Measurements from ENCODE around the gene DAB2IP. TPM values are rescaled to one million over a fixed set of nuclear protein-coding genes. Genes with fewer than 3 reads are reported as not detected.

Gene DAB2IP
- total RNA-seq, 6 experiments from 2014 or later = 23.0 to 28.2 (median 25.7) TPM

DNA sequence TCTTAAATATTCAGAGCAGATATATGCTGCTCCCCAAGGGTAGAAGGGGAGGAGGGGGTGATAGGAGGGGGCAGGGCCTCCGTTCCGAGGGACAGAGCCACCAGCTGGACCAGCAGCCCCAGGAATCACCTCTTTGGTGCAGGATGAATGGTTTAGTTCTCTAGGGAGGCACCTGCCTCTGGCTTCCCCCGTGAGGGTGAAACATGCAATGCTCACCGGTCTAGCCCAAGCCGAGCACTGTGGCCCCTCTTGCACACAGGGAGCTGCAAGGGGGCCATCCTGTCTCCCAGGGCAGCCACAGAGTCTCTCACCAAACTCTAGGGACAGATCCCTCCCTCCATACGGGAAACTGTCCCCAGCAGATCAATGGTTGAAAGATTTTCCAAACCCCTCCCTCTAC lies 163.7 kb downstream of the DAB2IP start:
- Mint-ChIP-seq H3K36me3 (ENCODE audit: low read depth) (no peaks in the 10 kb centered on the region), H3K27ac (no peak overlapping the region), H3K27me3 (ENCODE audit: insufficient read depth) (peaks cover 18% of the 10 kb centered on the region), H3K4me1 (ENCODE audit: low read depth) (peaks cover 10% of the 10 kb centered on the region; the same call in 1 of the 2 replicates), H3K4me3 (no peak overlapping the region), H3K9me3 (no peaks in the 10 kb centered on the region)
- TF ChIP-seq, protein P1, sequence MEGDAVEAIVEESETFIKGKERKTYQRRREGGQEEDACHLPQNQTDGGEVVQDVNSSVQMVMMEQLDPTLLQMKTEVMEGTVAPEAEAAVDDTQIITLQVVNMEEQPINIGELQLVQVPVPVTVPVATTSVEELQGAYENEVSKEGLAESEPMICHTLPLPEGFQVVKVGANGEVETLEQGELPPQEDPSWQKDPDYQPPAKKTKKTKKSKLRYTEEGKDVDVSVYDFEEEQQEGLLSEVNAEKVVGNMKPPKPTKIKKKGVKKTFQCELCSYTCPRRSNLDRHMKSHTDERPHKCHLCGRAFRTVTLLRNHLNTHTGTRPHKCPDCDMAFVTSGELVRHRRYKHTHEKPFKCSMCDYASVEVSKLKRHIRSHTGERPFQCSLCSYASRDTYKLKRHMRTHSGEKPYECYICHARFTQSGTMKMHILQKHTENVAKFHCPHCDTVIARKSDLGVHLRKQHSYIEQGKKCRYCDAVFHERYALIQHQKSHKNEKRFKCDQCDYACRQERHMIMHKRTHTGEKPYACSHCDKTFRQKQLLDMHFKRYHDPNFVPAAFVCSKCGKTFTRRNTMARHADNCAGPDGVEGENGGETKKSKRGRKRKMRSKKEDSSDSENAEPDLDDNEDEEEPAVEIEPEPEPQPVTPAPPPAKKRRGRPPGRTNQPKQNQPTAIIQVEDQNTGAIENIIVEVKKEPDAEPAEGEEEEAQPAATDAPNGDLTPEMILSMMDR (IDR thresholded peaks at IDR 0.05) = no peak
- no peak for DNase-seq

DNA sequence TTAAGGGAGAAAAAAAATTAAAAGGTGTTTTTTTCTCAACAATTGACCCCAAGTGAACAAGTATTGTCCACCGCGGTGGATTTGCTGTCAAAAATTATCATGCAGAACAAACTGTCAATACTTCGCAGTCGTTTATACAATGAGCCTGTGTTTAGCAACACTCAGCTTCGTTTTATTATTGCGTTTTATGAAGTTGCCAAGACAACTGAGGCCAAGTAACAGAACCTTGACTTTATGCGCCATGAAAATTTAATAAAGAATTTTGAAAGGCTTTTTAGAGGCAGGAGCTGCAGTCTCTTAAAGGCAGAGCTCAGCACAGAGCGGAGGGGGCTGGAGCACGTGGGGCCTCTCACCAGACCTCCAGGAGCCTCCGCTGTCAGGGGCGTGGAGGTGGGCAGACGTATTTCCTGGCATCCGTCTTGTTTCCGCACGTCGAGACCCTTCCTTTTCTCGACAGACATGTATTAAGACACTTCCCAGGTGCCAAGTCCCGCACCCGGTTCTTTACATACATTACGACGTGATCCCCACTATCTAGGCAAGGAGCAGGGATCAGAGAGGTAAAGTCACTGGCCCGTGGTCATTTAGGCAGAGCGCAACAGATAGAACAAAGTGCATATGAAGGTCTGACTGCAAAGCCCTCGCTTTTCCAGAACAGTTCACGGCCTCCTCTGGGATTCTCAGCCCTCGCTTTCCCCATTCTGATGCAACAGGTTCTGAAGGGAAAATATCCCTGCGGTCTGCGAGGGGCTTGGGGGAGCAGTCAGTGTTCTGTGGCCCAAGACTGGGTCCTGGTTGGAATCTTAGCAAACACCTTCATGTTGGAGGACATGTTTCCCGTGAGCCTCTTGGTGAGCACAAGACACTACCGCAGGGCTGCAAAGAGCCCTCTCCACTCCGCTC lies 164.4 kb downstream of the DAB2IP start:
- H3K9me3 Mint-ChIP-seq = no peaks in the 10 kb centered on the region
- H3K4me3 Mint-ChIP-seq = no peak overlapping the region
- no peak overlapping the region for H3K27ac Mint-ChIP-seq
- no peak for DNase-seq
- no peaks in the 10 kb centered on the region for H3K36me3 Mint-ChIP-seq (ENCODE audit: low read depth)
- TF ChIP-seq, protein P1 (IDR thresholded peaks at IDR 0.05) = no peak
- peaks cover 10% of the 10 kb centered on the region; the same call in 1 of the 2 replicates for H3K4me1 Mint-ChIP-seq (ENCODE audit: low read depth)
- H3K27me3 Mint-ChIP-seq (ENCODE audit: insufficient read depth) = peaks cover 18% of the 10 kb centered on the region

DNA sequence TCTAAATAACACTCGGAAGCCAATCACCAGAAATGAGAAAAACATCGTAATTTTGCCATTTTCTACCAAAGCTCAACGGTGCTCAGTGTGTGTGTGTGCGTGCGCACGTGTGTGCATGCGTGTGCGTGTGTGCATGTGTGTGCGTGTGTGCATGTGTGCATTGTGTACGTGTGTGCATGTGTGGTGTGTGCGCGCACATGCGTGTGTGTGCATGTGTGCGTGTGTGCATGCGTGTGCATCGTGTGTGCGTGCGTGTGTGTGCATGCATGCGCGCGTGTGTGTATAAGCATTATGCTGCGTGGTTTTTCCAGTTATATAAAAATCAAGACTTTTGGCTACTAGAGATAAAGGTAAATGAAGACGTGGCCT lies 165.0 kb downstream of the DAB2IP start:
- Mint-ChIP-seq H3K36me3 (ENCODE audit: low read depth) (no peaks in the 10 kb centered on the region), H3K4me1 (ENCODE audit: low read depth) (peaks cover 10% of the 10 kb centered on the region; the same call in 1 of the 2 replicates), H3K27me3 (ENCODE audit: insufficient read depth) (peaks cover 18% of the 10 kb centered on the region), H3K27ac (no peak overlapping the region), H3K9me3 (no peaks in the 10 kb centered on the region), H3K4me3 (no peak overlapping the region)
- TF ChIP-seq, protein P1 (IDR thresholded peaks at IDR 0.05) = no peak
- no peak for DNase-seq

DNA sequence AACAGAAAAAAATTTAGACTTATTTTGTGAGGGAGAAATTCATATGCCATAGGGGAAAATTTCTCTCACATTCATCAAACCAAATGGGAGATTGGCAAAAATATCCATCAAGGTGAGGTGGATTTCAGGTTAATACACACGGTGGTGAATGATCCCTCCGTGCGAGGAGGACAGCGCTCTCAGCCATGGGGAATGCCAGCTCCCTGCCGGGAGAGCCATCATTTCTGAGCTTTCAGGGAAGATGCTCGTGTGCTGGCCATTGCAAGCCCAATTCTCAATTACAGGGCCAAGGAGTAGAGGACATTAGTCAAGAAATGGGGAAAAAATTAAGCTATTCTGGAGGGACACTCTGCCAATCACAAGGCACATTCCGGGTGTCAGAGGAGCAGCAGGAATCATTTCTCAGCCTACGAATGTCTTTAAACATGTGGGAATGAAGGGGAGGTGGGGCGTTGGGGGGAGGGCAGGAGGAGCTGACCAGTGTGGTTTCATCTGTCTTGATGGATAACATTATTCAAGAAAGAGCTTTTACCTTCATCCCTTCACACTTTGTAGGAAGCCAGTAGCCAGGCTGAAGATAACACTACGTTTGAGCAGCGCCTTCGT lies 165.5 kb downstream of the DAB2IP start:
- Mint-ChIP-seq H3K9me3 (no peaks in the 10 kb centered on the region), H3K27me3 (ENCODE audit: insufficient read depth) (peaks cover 16% of the 10 kb centered on the region), H3K36me3 (ENCODE audit: low read depth) (no peaks in the 10 kb centered on the region), H3K4me1 (ENCODE audit: low read depth) (peaks cover 10% of the 10 kb centered on the region; the same call in 1 of the 2 replicates), H3K4me3 (no peak overlapping the region), H3K27ac (no peak overlapping the region)
- DNase-seq = no peak
- TF ChIP-seq, protein P1 (IDR thresholded peaks at IDR 0.05) = no peak

DNA sequence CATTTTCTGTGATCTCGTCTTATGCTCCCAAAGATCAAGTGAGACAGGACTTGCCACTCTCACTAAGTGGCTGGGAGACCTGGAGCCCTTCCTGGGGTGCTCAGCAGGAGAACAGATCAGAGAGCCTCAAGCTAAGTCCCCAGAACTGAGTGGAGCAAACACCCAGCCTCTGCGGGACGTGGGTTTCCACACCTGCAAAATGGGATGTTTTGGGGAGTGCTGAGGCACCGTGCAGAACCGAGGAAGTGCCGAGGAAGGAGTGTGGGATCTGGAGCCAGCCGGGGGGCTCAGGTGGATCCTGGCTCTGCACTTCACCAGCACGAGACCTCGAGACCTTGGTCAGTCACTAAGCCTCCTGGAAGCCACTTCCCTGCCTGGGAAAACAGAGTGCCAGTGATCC lies 166.0 kb downstream of the DAB2IP start:
- Mint-ChIP-seq H3K4me3 (no peak overlapping the region), H3K4me1 (ENCODE audit: low read depth) (peaks cover 10% of the 10 kb centered on the region; the same call in 1 of the 2 replicates), H3K36me3 (ENCODE audit: low read depth) (no peaks in the 10 kb centered on the region), H3K27ac (no peak overlapping the region), H3K9me3 (no peaks in the 10 kb centered on the region), H3K27me3 (ENCODE audit: insufficient read depth) (peaks cover 14% of the 10 kb centered on the region)
- TF ChIP-seq, protein P1 (IDR thresholded peaks at IDR 0.05) = no peak
- DNase-seq = no peak
